NCI-H526 (cell line): ENCODE data around the gene ARAP1.
"Not testable (repeated sequence)": the region's sequence is repeated elsewhere in the genome, so short reads cannot be mapped to it uniquely, and the experiment has no call there.

ENCODE experiments used
- DNase-seq, 2 experiments: peaks; one replicate each; lab custom pipeline; 2025; lab: John Stamatoyannopoulos, UW

The ARAP1 gene

GRCh38 chr11:72752088-72752914 is at the start of gene ARAP1:
ARAP1 (minus strand) TSS chr11:72752408; CDS start chr11:72727128, 25,280 bp downstream.
- DNase-seq, result peak; percentile 68 to 87

DNA sequence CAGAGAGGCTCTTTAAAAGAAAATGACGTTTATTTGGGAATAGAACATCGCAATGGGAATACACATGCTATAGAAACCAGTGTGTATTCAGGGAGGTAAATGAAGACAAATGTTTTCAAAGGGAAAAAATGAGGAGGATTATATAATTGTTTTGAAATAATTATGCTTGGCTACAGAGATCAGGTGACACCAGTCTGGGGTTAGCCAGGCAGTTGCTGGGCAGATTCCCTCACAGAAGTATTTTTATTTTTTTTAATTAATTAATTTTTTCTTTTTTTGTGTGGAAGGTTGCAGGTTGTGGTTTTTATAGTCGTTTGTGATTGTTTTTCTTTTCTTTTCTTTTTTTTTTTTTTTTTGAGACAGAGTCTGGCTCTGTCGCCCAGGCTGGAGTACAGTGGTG is 47.2 kb upstream of the ARAP1 start:
- no peak for DNase-seq

DNA sequence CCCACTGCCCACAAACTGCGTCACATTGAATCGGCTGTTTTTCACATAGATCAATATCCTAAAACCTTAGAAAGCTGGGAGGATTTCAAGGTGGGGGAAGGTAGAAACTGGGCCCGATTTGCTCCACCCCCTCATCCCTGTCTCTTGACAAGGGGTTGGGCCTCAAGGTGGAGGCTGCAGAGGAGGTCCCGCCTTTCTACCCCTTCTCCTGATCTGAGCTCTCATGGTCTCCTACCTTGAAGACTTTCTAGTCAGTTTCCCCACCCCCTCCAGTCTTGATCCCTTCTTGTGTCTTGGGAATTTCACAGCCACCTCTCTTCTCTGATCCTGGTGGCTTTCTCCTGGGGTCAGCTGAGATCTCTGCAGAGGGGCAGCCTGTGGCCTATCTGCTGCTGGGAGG is 46.2 kb upstream of the ARAP1 start:
- no peak for DNase-seq

- DNase-seq, result peak; percentile 93 to 98
These were observed 41.5 kb upstream of the ARAP1 start, which contains the start of gene STARD10 for GRCh38 chr11:72793425-72794367. STARD10 (minus strand) TSS chr11:72794047; CDS start chr11:72781181, 12,866 bp downstream.

- DNase-seq, result no peak
These were observed 40.8 kb upstream of the ARAP1 start for GRCh38 chr11:72793076-72793424.

- DNase-seq, result no peak
These were observed 40.3 kb upstream of the ARAP1 start for GRCh38 chr11:72792437-72793021.

DNA sequence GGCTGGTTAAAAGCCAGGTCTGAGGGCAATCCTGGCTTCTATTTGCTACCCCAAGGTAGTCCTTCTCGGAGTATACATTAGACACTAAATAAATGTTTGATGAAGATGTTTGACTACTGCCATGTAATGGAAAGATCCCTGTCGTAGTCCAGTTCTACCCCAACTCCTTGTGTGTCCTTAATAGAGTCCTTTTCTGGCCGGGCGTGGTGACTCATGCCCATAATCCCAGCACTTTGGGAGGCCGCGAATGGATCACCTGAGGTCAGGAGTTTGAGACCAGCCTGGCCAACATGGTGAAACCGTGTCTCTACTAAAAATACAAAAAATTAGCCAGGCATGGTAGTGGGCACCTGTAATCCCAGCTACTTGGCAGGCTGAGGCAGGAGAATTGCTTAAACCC is 39.0 kb upstream of the ARAP1 start:
- not testable (repeated sequence) for DNase-seq

DNA sequence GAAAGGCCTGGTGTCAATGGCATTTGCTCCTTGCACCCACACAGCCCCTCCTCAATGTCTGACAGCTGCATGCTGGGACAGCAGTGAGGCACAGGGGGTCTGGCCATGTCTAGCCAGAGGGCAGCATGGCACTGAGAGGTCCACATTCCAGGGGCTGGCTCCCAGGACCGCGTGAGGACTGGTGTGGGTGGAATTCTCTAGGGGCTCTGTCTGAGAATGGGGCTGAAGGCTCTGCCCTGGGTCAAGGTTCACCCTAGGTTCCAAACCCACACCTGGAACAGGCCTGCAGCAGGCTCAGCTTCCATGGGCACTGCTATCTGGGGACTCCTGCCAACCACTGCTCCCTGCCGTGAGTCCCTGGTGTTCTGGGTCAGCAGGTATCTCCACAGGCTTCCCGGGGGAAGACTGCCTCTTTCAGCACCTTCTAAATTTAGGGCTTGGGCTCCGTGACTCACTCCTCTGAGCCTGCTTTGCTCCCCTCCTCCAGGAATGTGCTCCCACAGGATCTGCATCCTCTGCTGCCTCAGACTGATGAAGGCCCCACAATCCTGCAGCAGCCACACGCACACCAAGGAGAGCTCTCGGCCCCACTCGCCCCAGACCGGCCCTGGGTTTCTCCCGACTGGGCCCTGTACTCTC is 37.4 kb upstream of the ARAP1 start:
- no peak for DNase-seq

GRCh38 chr11:72788241-72788640 is 36.0 kb upstream of the ARAP1 start:
- no peak for DNase-seq

GRCh38 chr11:72787216-72788104 is 35.3 kb upstream of the ARAP1 start:
- DNase-seq, result peak in 1 of 2 experiments; percentile 40

GRCh38 chr11:72786305-72787215 is 34.4 kb upstream of the ARAP1 start:
- DNase-seq, result peak; percentile 90 to 96

GRCh38 chr11:72784662-72785061 is 32.5 kb upstream of the ARAP1 start:
- DNase-seq, result no peak

DNA sequence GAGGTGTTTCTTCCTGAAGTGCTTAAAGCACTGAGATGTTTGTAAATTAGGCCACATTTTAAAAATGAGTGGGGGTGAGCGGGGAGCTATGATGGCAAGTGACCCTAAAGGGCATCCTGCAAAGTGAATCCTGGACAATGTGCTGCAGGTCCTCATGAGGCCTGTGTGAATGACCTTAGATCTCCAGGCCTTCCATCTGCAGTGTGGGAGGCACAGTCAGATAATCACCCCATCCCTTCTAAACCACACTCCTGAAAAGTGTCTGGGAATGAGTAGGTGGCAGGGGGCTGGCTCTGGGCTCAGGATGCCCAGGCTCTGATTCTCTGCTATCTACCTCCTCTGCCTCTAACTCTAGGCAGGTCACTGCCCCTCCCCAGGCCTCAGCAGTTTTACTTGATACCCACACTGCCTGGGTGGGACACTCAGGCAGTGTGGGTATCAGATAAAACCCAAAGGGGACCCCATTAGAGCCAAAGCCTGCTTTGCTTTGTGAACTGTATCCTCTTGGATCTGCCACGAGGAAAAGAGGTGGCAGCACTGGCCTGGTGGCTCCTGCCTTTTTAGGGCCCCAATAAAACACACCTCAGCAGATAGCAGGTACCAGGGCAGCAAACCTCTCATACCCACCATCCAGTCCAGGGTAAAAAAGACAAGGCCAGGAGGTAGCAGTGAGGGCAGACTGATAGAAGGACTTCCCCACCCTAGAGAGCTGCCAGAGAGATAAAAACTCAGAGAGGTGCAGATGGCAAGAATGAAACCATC is 31.1 kb upstream of the ARAP1 start:
- no peak for DNase-seq

GRCh38 chr11:72782081-72782920 is 30.1 kb upstream of the ARAP1 start:
- DNase-seq, result peak; percentile 63 to 76

- DNase-seq, result peak; percentile 33 to 81
These were observed 29.3 kb upstream of the ARAP1 start for GRCh38 chr11:72781313-72782080.

DNA sequence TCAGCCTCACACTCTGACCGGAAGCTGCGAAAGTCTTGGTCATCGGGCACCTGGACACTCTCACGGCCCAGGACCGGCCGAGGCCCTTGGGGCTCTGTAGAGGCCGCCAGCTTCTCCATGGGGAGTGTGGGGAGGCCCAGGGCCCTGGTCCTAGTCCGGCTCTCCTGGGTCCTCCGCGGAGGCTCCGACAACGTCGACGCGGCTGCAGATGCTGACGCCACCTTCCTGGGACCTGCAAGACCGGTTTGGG is 28.8 kb upstream of the ARAP1 start:
- DNase-seq, result peak in 1 of 2 experiments; percentile 74

GRCh38 chr11:72780296-72781062 is 28.3 kb upstream of the ARAP1 start:
- DNase-seq, result peak in 1 of 2 experiments; percentile 54
